ENCODE results near the gene GPR146.

Gene GPR146

GRCh38 chr7:1043552-1044188 is 676 bp upstream of the GPR146 start:
- DNase-seq (ENCODE audit: low spot score) = no peak

GRCh38 chr7:1045069-1046063 is 1.0 kb downstream of the GPR146 start:
- DNase-seq (ENCODE audit: low spot score) = no peak

GRCh38 chr7:1046722-1047679 is 2.7 kb downstream of the GPR146 start:
- DNase-seq (ENCODE audit: low spot score) = peak; percentile 67

DNA sequence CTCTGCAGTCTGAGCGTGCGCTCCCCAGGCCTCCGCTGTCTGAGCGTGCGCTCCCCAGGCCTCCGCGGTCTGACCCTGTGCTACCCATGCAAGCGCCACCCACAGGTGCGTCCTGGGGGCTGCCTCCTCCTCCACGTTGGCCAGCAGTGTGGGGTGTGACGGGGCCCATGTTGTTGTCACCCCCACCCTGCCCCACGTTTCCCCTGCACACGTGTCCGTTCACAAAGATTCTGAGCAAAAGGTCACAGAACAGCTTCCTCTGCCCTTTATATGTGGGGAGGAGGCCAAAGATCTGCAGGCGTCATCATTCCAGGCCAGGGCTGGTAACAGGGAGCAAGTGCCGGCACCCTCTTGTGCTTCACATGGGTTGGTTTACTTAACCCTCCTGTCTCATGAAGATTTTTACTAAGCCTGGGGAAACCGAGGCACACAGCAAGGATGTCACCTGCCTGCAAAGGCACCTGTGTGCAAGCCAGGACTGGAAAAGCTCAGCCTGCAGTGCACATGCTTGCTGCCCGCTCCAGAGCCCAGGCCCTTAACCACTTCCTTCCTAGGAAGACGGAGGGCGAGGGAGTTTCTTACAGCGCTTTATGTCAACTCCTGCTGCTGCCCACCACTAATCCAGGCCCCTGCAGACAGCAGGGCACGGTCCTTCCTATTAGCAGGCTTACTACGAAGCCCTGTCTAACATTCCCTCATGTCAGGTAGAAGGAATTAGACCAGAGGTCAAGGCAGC is 4.8 kb downstream of the GPR146 start:
- DNase-seq (ENCODE audit: low spot score) = no peak

DNA sequence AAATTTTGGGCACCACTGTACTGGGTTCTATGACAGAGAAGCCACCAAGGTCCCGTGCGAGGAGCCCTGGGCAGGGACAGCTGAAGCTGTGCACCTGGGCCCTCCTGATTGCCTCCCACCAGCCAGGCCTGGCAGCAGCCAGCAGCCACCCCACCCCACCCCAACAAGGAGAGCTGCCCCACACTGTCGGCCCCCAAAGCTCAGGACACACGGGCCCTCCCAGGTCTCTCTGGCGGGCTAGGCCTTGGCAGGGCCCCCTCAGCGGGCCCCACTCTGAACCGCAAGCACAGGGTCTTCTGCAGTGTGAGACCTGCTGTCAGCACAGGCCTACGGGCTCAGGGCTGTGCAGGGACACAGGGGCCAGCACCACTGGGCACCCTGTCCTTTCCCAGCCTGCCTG is 5.5 kb downstream of the GPR146 start:
- DNase-seq (ENCODE audit: low spot score) = no peak

DNA sequence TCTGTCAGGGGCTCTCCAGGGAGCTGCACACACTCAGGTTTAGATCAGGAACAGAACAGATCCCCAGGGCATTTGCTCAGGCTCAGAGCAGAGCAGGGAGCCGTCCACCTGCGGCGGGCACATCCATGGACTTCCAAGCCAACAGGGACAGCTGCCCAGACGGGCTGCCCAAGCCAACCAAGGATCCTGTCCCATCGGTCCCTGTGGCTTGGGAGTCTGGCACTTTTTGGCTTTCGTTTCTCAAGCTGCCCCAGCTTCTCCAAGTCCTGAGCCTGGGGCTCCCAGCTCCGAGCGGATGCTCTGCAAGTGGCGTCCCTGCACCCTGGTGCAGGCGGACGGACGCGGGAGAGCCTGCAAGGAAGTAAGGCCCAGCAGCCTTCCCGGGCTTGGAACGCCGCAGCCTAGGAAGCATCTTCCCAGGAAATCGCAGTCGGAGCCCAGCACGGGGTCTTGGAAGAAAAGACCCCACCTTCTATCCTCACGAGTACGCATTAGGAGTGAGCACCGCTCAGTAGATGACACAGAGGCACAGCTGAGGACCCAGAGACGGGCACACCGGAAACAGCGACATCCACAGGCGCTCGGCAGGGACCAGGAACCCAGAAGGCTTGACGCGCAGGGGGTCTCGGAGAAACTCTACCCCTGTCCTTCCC is 6.0 kb downstream of the GPR146 start:
- DNase-seq (ENCODE audit: low spot score) = no peak

- no peak for DNase-seq (ENCODE audit: low spot score)
Measured at GRCh38 chr7:1050956-1051690, 6.8 kb downstream of the GPR146 start.

DNA sequence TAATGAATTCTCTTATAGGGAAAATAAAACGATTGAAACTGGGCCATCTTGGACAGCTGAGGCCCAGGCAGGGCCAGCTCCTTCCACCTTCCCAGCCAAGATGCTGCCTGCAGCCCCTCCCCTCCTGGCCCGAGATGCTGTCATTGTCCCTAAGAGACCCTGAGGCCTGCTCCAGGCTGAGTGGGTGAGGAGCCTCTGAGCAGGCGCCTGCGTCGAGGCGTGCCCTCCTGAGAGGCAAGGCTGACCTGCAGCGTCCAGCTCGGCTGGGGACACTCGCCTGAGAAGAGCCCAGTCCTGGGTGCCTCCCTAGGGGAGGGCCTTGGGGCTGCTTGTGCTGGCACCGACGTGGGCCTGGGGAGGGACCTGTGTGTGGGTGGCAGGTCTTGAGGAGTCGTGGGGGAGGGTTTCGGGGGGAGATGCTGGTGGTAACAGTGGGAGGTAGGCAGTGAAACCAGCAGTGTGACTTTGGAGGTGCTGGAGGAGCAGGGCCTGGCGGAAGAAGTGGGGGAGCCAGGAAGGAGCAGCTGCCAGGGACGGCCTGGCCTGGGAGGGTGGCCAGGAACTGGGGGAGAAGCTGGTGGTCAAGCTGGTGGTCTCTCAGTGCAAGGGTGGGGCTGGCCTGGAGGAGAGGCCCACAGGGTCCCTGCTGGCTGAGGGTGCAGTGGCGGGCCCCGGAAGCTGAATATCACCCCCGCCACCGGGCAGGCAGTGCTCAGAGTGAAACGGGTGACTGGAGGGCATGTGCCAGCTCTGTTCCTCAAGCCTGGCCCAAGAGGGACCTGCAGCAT is 7.9 kb downstream of the GPR146 start:
- DNase-seq (ENCODE audit: low spot score) = no peak

GRCh38 chr7:1053002-1053411 is 8.7 kb downstream of the GPR146 start:
- DNase-seq (ENCODE audit: low spot score) = no peak

DNA sequence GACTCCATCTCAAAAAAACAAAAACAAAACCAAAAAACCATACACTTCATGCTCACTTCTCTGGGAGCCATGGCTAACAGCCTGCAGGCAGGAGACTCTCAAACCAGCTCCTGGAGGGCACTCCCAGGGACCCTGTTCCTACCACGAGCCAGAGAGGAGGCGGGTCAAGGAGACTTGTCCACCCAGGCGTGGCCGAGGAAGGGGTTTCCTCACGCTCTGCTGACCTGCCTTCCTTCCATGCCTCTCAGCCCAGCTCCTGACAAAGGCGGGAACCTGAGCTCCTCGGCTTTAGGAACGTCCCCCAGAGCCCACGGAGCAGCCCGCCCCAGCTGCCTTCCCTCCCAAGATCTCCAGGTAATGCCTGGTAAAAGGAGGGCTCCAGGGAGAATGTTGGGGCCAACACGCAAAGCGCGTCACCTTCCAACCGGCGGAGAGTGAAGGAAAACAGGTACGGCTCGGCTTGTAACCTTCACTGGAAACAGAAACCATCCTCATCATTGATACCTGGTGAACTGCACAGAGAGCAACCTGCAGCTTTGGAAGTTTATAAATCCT is 9.5 kb downstream of the GPR146 start:
- DNase-seq (ENCODE audit: low spot score) = no peak

- no peak for DNase-seq (ENCODE audit: low spot score)
Measured at GRCh38 chr7:1054438-1054837, 10.1 kb downstream of the GPR146 start.

GRCh38 chr7:1054861-1055450 is 10.6 kb downstream of the GPR146 start:
- DNase-seq (ENCODE audit: low spot score) = peak; percentile 38

GRCh38 chr7:1055491-1055955 is 11.2 kb downstream of the GPR146 start:
- DNase-seq (ENCODE audit: low spot score) = no peak

DNA sequence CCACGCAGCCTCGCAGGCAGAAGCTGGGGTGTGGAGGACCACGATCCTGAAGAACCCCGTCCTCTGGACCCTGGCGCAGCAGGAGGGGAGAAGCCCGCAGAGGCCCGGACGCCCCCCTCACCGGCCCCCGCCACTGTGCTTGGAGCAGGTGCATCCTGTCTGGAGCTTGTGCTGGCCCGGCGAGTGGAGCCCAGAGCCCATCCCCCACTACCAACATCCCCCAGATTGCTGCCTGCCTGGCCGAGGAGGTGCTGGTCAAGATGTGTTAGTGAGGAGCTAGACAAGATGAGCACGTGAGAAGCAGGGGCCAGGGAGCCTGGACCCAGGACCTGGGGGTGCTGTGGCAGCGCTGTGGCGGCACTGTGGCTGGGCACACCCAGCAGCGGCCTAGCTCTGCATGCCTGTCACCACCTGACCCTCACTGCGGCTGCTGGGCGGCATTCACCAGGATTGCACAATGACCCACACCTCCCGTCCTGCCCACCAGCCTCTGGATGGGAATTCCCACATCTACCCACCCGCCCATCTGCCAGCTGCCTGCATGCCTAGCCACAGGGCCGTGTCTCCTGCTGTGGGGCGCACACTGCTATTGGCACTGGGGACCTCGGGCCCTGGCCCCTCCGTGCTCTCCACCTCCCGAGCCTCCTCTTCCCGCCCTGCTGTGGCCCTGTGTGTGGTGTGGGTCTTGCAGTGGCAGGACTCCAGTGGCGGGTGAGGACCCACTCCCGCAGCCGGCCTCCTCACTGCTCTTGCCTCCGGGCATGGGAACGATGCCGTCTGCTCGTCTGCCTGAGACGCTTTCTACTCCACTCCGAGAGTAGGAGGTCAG is 11.8 kb downstream of the GPR146 start:
- no peak for DNase-seq (ENCODE audit: low spot score)

- DNase-seq (ENCODE audit: low spot score) = no peak
Measured at GRCh38 chr7:1056785-1057410, 12.6 kb downstream of the GPR146 start.

GRCh38 chr7:1057416-1058291 is 13.3 kb downstream of the GPR146 start:
- DNase-seq (ENCODE audit: low spot score) = no peak

Measured in CD4-positive, alpha-beta T cell treated with Interleukin-15 for 4 hours (primary cell).